ENCODE results near the gene ZNF621.

The ZNF621 gene

GRCh38 chr3:40574661-40575060 is 49.9 kb downstream of the ZNF621 start:
- Histone ChIP-seq H4K20me1 (ENCODE audit: insufficient read depth, low read length, poor library complexity, severe bottlenecking) (no peaks in the 10 kb centered on the region), H3K4me3 (ENCODE audit: low read length, poor library complexity, severe bottlenecking) (no peak overlapping the region), H3K4me2 (ENCODE audit: low read depth, low read length, poor library complexity, severe bottlenecking) (no peak overlapping the region), H3K27me3 (ENCODE audit: insufficient read depth, low read length, poor library complexity, severe bottlenecking) (no peaks in the 10 kb centered on the region), H3F3A (ENCODE audit: low read depth) (no peaks in the 10 kb centered on the region), H3K79me2 (ENCODE audit: insufficient read depth, low read length) (no peaks in the 10 kb centered on the region), H3K9me2 (replicated peaks; ENCODE audit: low read depth, low read length) (no peaks in the 10 kb centered on the region), H3K9me3 (ENCODE audit: insufficient read depth, low read depth, low read length) (no peaks in the 10 kb centered on the region), H2AFZ (ENCODE audit: low read length) (no peak overlapping the region), H3K4me1 (ENCODE audit: insufficient read depth, low read length, poor library complexity, severe bottlenecking) (no peaks in the 10 kb centered on the region), H3K9ac (ENCODE audit: low read depth, low read length, poor library complexity, severe bottlenecking) (no peak overlapping the region), H3K36me3 (ENCODE audit: insufficient read depth, low read length) (no peaks in the 10 kb centered on the region)
- TF ChIP-seq CTCF (conservative IDR thresholded peaks at IDR 0.05; ENCODE audit: low read length) = no peak
- TF ChIP-seq EZH2phosphoT487 (IDR thresholded peaks at IDR 0.05; ENCODE audit: borderline replicate concordance) = no peak

GRCh38 chr3:40576396-40576795 is 51.6 kb downstream of the ZNF621 start:
- Histone ChIP-seq H3K4me2 (ENCODE audit: low read depth, low read length, poor library complexity, severe bottlenecking) (no peak overlapping the region), H3K4me3 (ENCODE audit: low read length, poor library complexity, severe bottlenecking) (no peak overlapping the region), H3K9me2 (replicated peaks; ENCODE audit: low read depth, low read length) (no peaks in the 10 kb centered on the region), H3K9ac (ENCODE audit: low read depth, low read length, poor library complexity, severe bottlenecking) (no peak overlapping the region), H3F3A (ENCODE audit: low read depth) (no peaks in the 10 kb centered on the region), H3K27me3 (ENCODE audit: insufficient read depth, low read length, poor library complexity, severe bottlenecking) (no peaks in the 10 kb centered on the region), H3K4me1 (ENCODE audit: insufficient read depth, low read length, poor library complexity, severe bottlenecking) (no peaks in the 10 kb centered on the region), H3K79me2 (ENCODE audit: insufficient read depth, low read length) (no peaks in the 10 kb centered on the region), H2AFZ (ENCODE audit: low read length) (no peak overlapping the region), H3K9me3 (ENCODE audit: insufficient read depth, low read depth, low read length) (no peaks in the 10 kb centered on the region), H4K20me1 (ENCODE audit: insufficient read depth, low read length, poor library complexity, severe bottlenecking) (no peaks in the 10 kb centered on the region), H3K36me3 (ENCODE audit: insufficient read depth, low read length) (no peaks in the 10 kb centered on the region)
- TF ChIP-seq EZH2phosphoT487 (IDR thresholded peaks at IDR 0.05; ENCODE audit: borderline replicate concordance) (no peak), CTCF (conservative IDR thresholded peaks at IDR 0.05; ENCODE audit: low read length) (no peak)

GRCh38 chr3:40580494-40581091 is 55.8 kb downstream of the ZNF621 start:
- H3K9me3 ChIP-seq (ENCODE audit: insufficient read depth, low read depth, low read length) = no peaks in the 10 kb centered on the region
- H3K9ac ChIP-seq (ENCODE audit: low read depth, low read length, poor library complexity, severe bottlenecking) = no peak overlapping the region
- no peaks in the 10 kb centered on the region for H3K4me1 ChIP-seq (ENCODE audit: insufficient read depth, low read length, poor library complexity, severe bottlenecking)
- no peaks in the 10 kb centered on the region for H3F3A ChIP-seq (ENCODE audit: low read depth)
- no peaks in the 10 kb centered on the region for H3K79me2 ChIP-seq (ENCODE audit: insufficient read depth, low read length)
- H4K20me1 ChIP-seq (ENCODE audit: insufficient read depth, low read length, poor library complexity, severe bottlenecking) = no peaks in the 10 kb centered on the region
- no peak overlapping the region for H3K4me2 ChIP-seq (ENCODE audit: low read depth, low read length, poor library complexity, severe bottlenecking)
- no peaks in the 10 kb centered on the region for H3K36me3 ChIP-seq (ENCODE audit: insufficient read depth, low read length)
- no peak overlapping the region for H3K4me3 ChIP-seq (ENCODE audit: low read length, poor library complexity, severe bottlenecking)
- H3K9me2 ChIP-seq (replicated peaks; ENCODE audit: low read depth, low read length) = no peaks in the 10 kb centered on the region
- H2AFZ ChIP-seq (ENCODE audit: low read length) = no peak overlapping the region
- H3K27me3 ChIP-seq (ENCODE audit: insufficient read depth, low read length, poor library complexity, severe bottlenecking) = no peaks in the 10 kb centered on the region
- TF ChIP-seq EZH2phosphoT487 (IDR thresholded peaks at IDR 0.05; ENCODE audit: borderline replicate concordance) (no peak), CTCF (conservative IDR thresholded peaks at IDR 0.05; ENCODE audit: low read length) (peak; percentile 99)
